Mesenchymal stem cell (in vitro differentiated cells and primary cell): Measurements from ENCODE around the gene KATNB1.
"Not testable (repeated sequence)": the region's sequence is repeated elsewhere in the genome, so short reads cannot be mapped to it uniquely, and the experiment has no call there.

Source experiments
- DNase-seq: peaks from one replicate; pipeline ENCODE4 v3.0.0-alpha.2; 2013
- H2AFZ ChIP-seq: one replicate; pipeline ENCODE4 v1.6.1; 2013; ENCODE audit warnings: low read depth, mild to moderate bottlenecking, control low read depth, inconsistent platforms, low read length, moderate library complexity
- H2AK5ac ChIP-seq: 2 replicates; pipeline ENCODE4 v1.6.1; 2013; ENCODE audit warnings: low read length, moderate library complexity, mild to moderate bottlenecking, inconsistent platforms; ENCODE audit not compliant: severe bottlenecking
- H2BK120ac ChIP-seq: one replicate; pipeline ENCODE4 v1.6.1; 2013; ENCODE audit warnings: low read depth, mild to moderate bottlenecking, inconsistent platforms, low read length, moderate library complexity
- H2BK12ac ChIP-seq, 2 experiments: one replicate each; pipeline ENCODE4 v1.6.1; 2013; ENCODE audit warnings: inconsistent platforms in 2 of 2, low read length in 2 of 2, mild to moderate bottlenecking in 2 of 2, moderate library complexity in 2 of 2, control low read depth in 1 of 2
- H2BK15ac ChIP-seq: one replicate; pipeline ENCODE4 v1.6.1; 2013; ENCODE audit warnings: mild to moderate bottlenecking, low read depth, inconsistent platforms; ENCODE audit not compliant: poor library complexity, severe bottlenecking
- H2BK5ac ChIP-seq: 2 replicates; pipeline ENCODE4 v1.6.1; 2013; ENCODE audit warnings: low read depth, mild to moderate bottlenecking, low read length, control low read depth, inconsistent platforms; ENCODE audit not compliant: poor library complexity, severe bottlenecking
- H3K14ac ChIP-seq, 2 experiments: one replicate each; pipeline ENCODE4 v1.6.1; 2013; ENCODE audit warnings: inconsistent platforms in 2 of 2, low read length in 2 of 2, control low read depth in 1 of 2, mild to moderate bottlenecking in 1 of 2, moderate library complexity in 1 of 2
- H3K18ac ChIP-seq, 2 experiments: one replicate each; pipeline ENCODE4 v1.6.1; 2013; ENCODE audit warnings: inconsistent platforms in 2 of 2, low read length in 2 of 2, control low read depth in 1 of 2, low read depth in 1 of 2, mild to moderate bottlenecking in 1 of 2
- H3K23ac ChIP-seq, 2 experiments: one replicate each; pipeline ENCODE4 v1.6.1; 2013; ENCODE audit warnings: inconsistent platforms in 2 of 2, low read length in 2 of 2, mild to moderate bottlenecking in 2 of 2, moderate library complexity in 2 of 2, control low read depth in 1 of 2
- H3K27ac ChIP-seq: 2 replicates; pipeline ENCODE4 v1.5.1; 2013; ENCODE audit warnings: mild to moderate bottlenecking, moderate library complexity, low read length, control low read depth, inconsistent platforms; ENCODE audit not compliant: poor library complexity, severe bottlenecking
- H3K27me3 ChIP-seq, 2 experiments: 2 replicates each; pipeline versions ENCODE4 v1.6.1 to v1.7.0; 2013; ENCODE audit warnings: low read length in 2 of 2, mild to moderate bottlenecking in 2 of 2, moderate library complexity in 2 of 2, control low read depth in 1 of 2, inconsistent platforms in 1 of 2; ENCODE audit not compliant: control insufficient read depth in 1 of 2, insufficient read depth in 1 of 2
- H3K36me3 ChIP-seq, 2 experiments: 2 replicates each; pipeline versions ENCODE4 v1.6.1 to v1.7.0; 2013; ENCODE audit warnings: low read length in 2 of 2, control low read depth in 1 of 2, inconsistent platforms in 1 of 2, low read depth in 1 of 2, mild to moderate bottlenecking in 1 of 2; ENCODE audit not compliant: insufficient read depth in 2 of 2, control insufficient read depth in 1 of 2
- H3K4ac ChIP-seq, 2 experiments: one replicate each; pipeline ENCODE4 v1.6.1; 2013; ENCODE audit warnings: inconsistent platforms in 2 of 2, low read length in 2 of 2, mild to moderate bottlenecking in 2 of 2, moderate library complexity in 2 of 2, control low read depth in 1 of 2, low read depth in 1 of 2
- H3K4me1 ChIP-seq: 2 replicates; pipeline ENCODE4 v1.6.1; 2013; ENCODE audit warnings: low read depth, low read length, control low read depth; ENCODE audit not compliant: control insufficient read depth, insufficient read depth
- H3K4me2 ChIP-seq: 2 replicates; pipeline ENCODE4 v1.6.1; 2013; ENCODE audit warnings: low read length, mild to moderate bottlenecking, inconsistent platforms; ENCODE audit not compliant: poor library complexity, severe bottlenecking
- H3K4me3 ChIP-seq, 2 experiments: 2 replicates each; pipeline versions ENCODE4 v1.5.1 to v1.7.0; 2013; ENCODE audit warnings: low read length in 2 of 2, mild to moderate bottlenecking in 2 of 2, control low read depth in 1 of 2, low read depth in 1 of 2; ENCODE audit not compliant: insufficient read depth in 1 of 2
- H3K79me1 ChIP-seq: replicated peaks from 2 replicates; pipeline ENCODE4 v1.6.1; 2013; ENCODE audit warnings: mild to moderate bottlenecking, control low read depth, low read length, inconsistent platforms; ENCODE audit not compliant: poor library complexity, severe bottlenecking
- H3K9ac ChIP-seq: 2 replicates; pipeline ENCODE4 v1.7.0; 2013; ENCODE audit warnings: mild to moderate bottlenecking, low read length, moderate library complexity
- H3K9me3 ChIP-seq: 2 replicates; pipeline ENCODE4 v1.7.0; 2013; ENCODE audit warnings: mild to moderate bottlenecking, low read length; ENCODE audit not compliant: control insufficient read depth
- H4K8ac ChIP-seq: one replicate; pipeline ENCODE4 v1.6.1; 2013; ENCODE audit warnings: inconsistent platforms, mild to moderate bottlenecking, low read length, moderate library complexity
- H4K91ac ChIP-seq: one replicate; pipeline ENCODE4 v1.6.1; 2013; ENCODE audit warnings: mild to moderate bottlenecking, low read length, inconsistent platforms
- WGBS: methylation state at CpG from one replicate; pipeline ENCODE4 v1.1.7; 2013; ENCODE audit warnings: mixed read lengths; 5-methylcytosine and 5-hydroxymethylcytosine counted together

Gene KATNB1

DNA sequence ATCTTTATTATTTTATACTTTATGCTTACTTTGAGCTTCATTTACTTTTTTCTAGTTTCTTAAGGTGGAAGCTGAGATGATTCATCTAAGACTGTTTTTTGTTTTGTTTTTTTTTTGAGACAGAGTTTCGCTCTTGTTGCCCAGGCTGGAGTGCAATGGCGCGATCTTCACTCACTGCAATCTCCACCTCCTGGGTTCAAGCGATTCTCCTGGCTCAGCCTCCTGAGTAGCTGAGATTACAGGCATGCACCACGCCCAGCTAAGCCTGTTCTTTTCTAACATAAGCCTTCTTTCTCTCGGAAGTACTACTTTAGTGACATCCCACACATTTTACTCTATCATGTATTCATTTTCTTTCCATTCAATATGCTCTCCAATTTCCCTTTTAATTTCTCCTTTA, 23.0 kb upstream of the KATNB1 start:
- 73% methylated on average over 6 of the region's 6 CpGs for WGBS
- not testable (repeated sequence) for H2BK12ac ChIP-seq, H2BK120ac ChIP-seq, H2BK15ac ChIP-seq, H3K14ac ChIP-seq, H3K4me1 ChIP-seq, H3K36me3 ChIP-seq, H3K23ac ChIP-seq, H2BK5ac ChIP-seq, H3K4ac ChIP-seq, H3K4me2 ChIP-seq, H3K4me3 ChIP-seq, H3K79me1 ChIP-seq, H3K18ac ChIP-seq, DNase-seq, H3K27ac ChIP-seq, H3K9me3 ChIP-seq, H2AK5ac ChIP-seq, H3K9ac ChIP-seq, H4K91ac ChIP-seq, H2AFZ ChIP-seq, H4K8ac ChIP-seq
- peaks cover 24 to 60% of the 10 kb centered on the region in 2 experiments for H3K27me3 ChIP-seq

- Histone ChIP-seq H4K8ac (peak overlapping the region; percentile 3), H3K9ac (no peak overlapping the region), H3K79me1 (no peaks in the 10 kb centered on the region), H3K9me3 (no peaks in the 10 kb centered on the region), H2BK15ac (no peak overlapping the region), H3K23ac (no peak overlapping the region), H2BK120ac (no peak overlapping the region), H3K27ac (no peak overlapping the region), H2AFZ (no peak overlapping the region), H4K91ac (no peak overlapping the region), H3K27me3 (peaks cover 23 to 68% of the 10 kb centered on the region in 2 experiments), H3K14ac (no peak overlapping the region), H3K4me2 (no peak overlapping the region), H3K4me3 (no peak overlapping the region), H2AK5ac (no peak overlapping the region), H2BK12ac (no peak overlapping the region), H3K4ac (no peak overlapping the region), H2BK5ac (no peak overlapping the region), H3K4me1 (no peaks in the 10 kb centered on the region), H3K18ac (no peak overlapping the region), H3K36me3 (no peaks in the 10 kb centered on the region)
- no peak for DNase-seq
- 89% methylated on average over 8 of the region's 8 CpGs for WGBS
These were observed 22.0 kb upstream of the KATNB1 start for GRCh38 chr16:57713596-57713995.

- Histone ChIP-seq H3K4ac (no peak overlapping the region), H4K91ac (no peak overlapping the region), H3K9ac (no peak overlapping the region), H3K27ac (no peak overlapping the region), H3K4me1 (no peaks in the 10 kb centered on the region), H3K4me2 (no peak overlapping the region), H4K8ac (no peak overlapping the region), H3K79me1 (no peaks in the 10 kb centered on the region), H2BK120ac (no peak overlapping the region), H2AFZ (no peak overlapping the region), H2AK5ac (no peak overlapping the region), H3K27me3 (peaks cover 23 to 68% of the 10 kb centered on the region in 2 experiments), H2BK12ac (no peak overlapping the region), H2BK5ac (no peak overlapping the region), H2BK15ac (no peak overlapping the region), H3K4me3 (no peak overlapping the region), H3K23ac (no peak overlapping the region), H3K9me3 (no peaks in the 10 kb centered on the region), H3K14ac (no peak overlapping the region), H3K18ac (no peak overlapping the region), H3K36me3 (no peaks in the 10 kb centered on the region)
- no peak for DNase-seq
- WGBS, result 88% methylated on average over 6 of the region's 6 CpGs
These were observed 21.5 kb upstream of the KATNB1 start for GRCh38 chr16:57714047-57714446.

DNA sequence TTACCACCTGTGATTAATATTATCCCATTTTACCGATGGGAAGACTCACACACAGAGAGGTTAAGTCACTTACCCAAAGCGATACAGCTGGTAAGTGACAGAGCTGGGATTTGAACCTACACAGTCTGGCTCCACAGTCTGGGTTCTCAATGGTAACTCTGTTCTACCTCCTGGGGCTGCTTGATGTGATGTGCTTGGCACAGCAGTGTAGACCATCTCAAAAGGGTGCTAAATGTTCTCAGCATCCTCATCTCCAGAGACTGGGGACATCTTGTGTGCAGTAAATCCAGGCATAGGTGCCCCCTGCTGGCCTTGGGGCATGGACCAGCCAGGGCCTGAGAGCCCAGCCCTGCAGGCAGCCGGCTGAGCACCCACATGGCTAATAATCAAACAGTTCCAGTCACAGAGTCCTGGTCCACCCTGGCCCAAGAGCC, 15.4 kb upstream of the KATNB1 start:
- H2BK12ac ChIP-seq, result no peak overlapping the region
- H3K27me3 ChIP-seq, result peaks cover 0 to 31% of the 10 kb centered on the region in 2 experiments
- no peak overlapping the region for H2BK5ac ChIP-seq
- no peak overlapping the region for H2BK120ac ChIP-seq
- H3K79me1 ChIP-seq, result no peaks in the 10 kb centered on the region
- no peak overlapping the region for H2AK5ac ChIP-seq
- H3K4me2 ChIP-seq, result no peak overlapping the region
- no peak overlapping the region for H3K18ac ChIP-seq
- no peak overlapping the region for H3K9ac ChIP-seq
- H3K4me1 ChIP-seq, result no peaks in the 10 kb centered on the region
- no peak overlapping the region for H3K23ac ChIP-seq
- no peak overlapping the region for H2BK15ac ChIP-seq
- no peak overlapping the region for H3K4me3 ChIP-seq
- H3K27ac ChIP-seq, result no peak overlapping the region
- no peak overlapping the region for H3K4ac ChIP-seq
- H3K36me3 ChIP-seq, result no peaks in the 10 kb centered on the region
- no peaks in the 10 kb centered on the region for H3K9me3 ChIP-seq
- 74% methylated on average over 3 of the region's 3 CpGs for WGBS
- H2AFZ ChIP-seq, result no peak overlapping the region
- no peak overlapping the region for H3K14ac ChIP-seq
- DNase-seq, result peak; percentile 55
- no peak overlapping the region for H4K8ac ChIP-seq
- no peak overlapping the region for H4K91ac ChIP-seq
